GM18861 (cell line): ENCODE measurements around the gene SELENOM.
"Not testable (repeated sequence)": the region's sequence is repeated elsewhere in the genome, so short reads cannot be mapped to it uniquely, and the experiment has no call there.

Experiments
- ATAC-seq: cut with Tn5 transposase; IDR thresholded peaks from one replicate; pipeline ENCODE4 v1.9.1; 2021; ENCODE audit not compliant: unreplicated experiment

Gene SELENOM

DNA sequence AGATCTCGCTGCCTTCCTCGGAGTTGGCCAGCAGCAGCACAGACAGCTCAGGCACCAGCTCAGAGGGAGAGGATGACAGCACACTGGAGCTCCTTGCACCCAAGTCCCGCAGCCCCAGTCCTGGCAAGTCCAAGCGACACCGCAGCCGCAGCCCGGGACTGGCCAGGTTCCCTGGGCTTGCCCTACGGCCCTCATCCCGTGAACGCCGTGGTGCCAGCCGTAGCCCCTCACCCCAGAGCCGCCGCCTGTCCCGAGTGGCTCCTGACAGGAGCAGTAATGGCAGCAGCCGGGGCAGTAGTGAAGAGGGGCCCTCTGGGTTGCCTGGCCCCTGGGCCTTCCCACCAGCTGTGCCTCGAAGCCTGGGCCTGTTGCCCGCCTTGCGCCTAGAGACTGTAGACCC lies 26.5 kb upstream of the SELENOM start:
- no peak for ATAC-seq

DNA sequence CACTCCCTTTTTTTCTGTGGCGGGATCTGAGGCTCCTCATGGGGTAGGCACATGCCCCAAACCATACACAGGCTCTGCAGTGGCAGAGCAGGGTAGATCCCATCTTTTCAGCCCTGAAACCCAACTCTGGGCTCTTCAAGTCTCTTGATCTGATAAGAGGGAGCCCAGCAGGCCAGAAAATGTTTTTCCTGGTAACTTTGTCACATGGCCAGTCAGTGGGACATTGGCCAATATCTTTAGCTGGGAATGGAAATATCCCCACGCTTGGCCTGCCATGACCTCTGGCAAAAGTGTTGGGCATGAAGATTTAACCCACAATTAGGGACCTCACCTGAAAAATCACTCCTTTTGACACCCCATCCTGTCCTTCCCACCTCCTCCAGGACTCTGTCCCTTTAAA lies 23.5 kb upstream of the SELENOM start:
- ATAC-seq, result no peak

DNA sequence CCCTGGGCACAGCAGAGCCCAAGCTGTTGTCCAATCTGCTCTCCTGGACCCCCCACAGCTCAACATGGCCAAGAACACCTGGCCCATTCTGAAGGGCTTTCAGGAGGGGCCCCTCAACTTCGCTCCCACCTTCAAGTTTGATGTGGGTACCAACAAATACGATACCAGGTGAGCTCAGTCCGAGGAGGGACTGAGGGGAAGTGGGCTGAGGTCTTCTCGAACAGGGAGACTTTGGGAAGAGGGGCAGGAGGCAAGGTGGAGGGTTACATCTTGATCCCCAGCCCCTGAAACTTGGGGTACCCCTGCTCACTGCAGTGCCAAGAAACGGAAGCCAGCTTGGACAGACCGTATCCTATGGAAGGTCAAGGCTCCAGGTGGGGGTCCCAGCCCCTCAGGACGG lies 20.8 kb upstream of the SELENOM start:
- ATAC-seq, result no peak

DNA sequence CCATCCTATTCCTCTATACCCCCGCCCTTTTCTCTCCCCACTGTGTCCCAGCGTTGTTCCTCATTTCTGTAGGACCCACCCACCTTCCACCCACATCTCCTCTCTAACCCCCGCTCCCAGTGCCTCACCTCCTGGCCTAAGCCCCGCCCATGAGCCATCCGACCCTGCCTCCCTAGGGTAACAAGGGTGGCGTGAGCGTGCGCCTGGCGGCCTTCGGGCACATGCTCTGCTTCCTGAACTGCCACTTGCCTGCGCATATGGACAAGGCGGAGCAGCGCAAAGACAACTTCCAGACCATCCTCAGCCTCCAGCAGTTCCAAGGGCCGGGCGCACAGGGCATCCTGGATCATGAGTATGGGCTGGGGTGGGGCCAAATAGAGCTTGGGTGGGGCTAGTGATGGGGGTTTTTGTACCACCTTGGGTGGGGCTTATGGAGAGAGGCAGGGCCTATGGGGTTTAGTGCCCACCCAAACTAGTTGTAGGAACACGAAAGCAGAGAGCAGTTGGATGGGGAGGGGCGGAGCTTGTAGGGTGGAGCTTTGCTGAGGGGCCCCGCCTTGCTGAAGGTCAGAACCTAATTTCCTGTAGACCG lies 19.9 kb upstream of the SELENOM start:
- ATAC-seq, result no peak

DNA sequence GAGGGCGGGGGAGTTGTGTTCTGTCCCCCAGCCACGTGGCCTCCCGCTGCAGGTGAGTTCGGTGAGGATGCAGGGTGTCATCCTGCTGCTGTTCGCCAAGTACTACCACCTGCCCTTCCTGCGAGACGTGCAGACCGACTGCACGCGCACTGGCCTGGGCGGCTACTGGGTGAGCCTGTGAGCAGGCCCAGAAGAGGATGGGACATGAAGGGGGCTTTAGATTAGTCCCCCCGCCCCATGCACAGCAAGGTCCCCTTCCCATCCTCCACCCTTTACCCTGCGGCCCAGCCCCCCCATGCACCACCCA lies 19.5 kb upstream of the SELENOM start:
- no peak for ATAC-seq

DNA sequence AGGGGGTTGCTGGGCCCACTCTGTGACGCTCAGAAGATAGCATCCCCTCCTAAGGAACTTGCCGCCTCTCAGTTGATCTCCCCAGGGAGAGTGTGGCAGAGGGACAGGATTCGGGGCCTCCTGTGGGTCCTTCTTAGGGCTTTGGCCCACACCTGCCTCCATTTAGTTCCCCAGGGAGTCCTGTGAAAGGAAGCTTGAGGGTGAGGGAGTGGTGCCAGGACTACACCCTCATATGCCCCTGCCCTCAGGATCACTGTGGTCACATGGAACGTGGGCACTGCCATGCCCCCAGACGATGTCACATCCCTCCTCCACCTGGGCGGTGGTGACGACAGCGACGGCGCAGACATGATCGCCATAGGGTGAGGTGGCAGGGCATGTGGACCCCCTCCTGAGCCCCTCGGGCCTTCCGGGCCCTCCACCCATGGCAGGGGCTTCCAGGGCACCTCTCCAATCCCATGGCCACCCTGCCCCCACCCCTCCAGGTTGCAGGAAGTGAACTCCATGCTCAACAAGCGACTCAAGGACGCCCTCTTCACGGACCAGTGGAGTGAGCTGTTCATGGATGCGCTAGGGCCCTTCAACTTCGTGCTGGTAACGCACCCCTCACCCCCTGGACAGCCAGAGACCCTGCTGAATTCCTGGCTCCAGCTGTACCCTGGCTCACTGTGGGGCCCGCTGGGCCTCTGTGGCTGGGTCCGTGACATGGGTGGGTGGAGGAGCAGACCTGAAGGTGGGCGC lies 18.9 kb upstream of the SELENOM start:
- ATAC-seq, result no peak

DNA sequence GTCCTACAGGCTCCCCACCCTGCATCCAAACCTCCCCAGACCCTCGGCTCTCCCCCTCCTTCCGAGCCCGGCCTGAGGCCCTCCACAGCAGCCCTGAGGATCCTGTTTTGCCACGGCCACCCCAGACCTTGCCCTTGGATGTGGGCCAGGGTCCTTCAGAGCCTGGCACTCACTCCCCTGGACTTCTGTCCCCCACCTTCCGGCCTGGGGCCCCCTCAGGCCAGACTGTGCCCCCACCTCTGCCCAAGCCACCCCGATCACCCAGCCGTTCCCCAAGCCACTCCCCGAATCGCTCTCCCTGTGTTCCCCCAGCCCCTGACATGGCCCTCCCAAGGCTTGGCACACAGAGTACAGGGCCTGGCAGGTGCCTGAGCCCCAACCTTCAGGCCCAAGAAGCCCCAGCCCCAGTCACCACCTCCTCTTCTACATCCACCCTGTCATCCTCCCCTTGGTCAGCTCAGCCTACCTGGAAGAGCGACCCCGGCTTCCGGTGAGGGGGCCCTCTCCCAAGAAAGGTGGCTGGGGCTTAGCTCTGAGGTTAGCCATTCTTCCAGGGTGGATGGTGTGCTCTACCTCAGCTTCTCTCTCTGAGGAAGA lies 18.3 kb upstream of the SELENOM start:
- ATAC-seq, result no peak

DNA sequence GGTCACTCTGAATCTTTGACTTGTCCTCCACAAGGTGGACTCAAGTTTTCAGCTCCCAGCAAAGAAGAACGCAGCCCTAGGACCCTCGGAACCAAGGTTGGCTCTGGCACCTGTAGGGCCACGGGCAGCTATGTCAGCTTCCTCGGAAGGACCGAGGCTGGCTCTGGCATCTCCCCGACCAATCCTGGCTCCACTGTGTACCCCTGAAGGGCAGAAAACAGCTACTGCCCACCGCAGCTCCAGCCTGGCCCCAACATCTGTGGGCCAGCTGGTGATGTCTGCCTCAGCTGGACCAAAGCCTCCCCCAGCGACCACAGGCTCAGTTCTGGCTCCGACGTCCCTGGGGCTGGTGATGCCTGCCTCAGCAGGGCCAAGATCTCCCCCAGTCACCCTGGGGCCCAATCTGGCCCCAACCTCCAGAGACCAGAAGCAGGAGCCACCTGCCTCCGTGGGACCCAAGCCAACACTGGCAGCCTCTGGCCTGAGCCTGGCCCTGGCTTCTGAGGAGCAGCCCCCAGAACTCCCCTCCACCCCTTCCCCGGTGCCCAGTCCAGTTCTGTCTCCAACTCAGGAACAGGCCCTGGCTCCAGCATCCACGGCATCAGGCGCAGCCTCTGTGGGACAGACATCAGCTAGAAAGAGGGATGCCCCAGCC lies 17.6 kb upstream of the SELENOM start:
- ATAC-seq, result no peak

DNA sequence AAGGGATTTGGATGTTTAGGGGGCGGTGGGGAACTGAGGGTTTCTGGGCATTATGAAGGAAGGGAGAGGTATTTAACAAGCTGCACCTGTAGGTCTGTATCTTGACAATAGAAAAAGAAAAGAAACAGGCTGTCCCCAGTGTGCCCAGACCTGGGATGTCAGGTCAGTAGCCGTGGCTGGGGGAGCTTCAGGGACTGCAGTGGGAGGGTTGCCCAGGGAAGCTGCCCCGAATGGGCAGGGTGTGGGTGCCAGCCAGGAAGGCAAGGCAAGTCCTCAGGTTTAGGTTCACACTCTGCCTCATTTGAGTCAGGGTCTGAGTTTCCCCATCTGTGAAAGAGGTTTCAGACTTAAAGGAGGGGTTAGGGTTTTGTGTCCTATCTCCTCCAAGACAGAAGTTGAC lies 16.9 kb upstream of the SELENOM start:
- ATAC-seq, result no peak

DNA sequence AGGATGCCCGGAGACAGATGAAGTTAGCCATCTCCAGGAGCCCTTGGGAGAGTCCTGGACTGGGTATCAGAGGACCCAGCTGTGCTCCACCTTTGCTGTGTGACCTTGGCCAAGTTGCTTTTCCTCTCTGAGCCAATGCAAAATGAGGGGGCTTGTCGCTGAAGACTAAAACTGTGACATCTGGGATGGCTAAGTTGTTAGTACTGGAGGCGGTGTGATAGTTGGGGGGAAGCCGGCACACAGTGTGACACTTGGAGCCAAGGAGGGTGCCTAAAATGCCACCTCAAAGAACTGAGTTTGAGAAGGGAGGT lies 15.9 kb upstream of the SELENOM start:
- no peak for ATAC-seq

DNA sequence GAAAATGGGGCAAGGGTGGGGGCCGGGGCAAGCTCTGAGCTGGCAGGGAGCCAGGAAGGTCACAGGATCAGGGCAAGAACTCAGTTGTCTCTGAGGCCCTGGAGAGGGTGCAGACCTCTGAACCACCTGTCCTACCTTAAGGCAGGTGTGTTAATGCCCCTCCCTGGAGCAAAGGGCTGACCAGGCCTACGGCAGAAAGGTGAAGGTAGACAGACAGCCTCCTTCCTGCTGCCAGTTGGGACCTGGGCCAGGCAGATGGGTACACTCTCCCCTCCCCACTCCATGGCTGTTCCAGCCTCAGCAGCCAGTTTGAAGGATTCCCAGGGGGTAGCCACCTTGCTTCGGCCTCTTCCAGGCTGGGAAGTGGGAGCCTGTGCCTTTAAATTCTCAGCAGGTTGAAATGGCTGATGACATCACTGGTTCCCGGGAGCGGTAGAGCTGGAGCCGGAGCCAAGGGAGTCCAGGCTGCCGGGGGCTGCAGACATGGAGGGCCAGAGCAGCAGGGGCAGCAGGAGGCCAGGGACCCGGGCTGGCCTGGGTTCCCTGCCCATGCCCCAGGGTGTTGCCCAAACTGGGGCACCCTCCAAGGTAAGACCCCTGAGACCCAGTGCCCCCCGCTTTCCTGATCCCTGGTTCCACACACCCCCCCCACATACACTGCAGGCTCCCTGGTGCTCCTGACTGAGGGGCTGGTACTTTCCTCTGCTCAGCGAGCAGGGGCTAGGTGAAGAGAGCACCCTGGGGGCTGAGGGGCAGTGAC lies 15.3 kb upstream of the SELENOM start, which contains the start of gene INPP5J:
Gene INPP5J (plus strand): TSS at position 435 of the 760 bp plus-strand sequence. CDS start 49 bp downstream, at position 484.
- no peak for ATAC-seq

DNA sequence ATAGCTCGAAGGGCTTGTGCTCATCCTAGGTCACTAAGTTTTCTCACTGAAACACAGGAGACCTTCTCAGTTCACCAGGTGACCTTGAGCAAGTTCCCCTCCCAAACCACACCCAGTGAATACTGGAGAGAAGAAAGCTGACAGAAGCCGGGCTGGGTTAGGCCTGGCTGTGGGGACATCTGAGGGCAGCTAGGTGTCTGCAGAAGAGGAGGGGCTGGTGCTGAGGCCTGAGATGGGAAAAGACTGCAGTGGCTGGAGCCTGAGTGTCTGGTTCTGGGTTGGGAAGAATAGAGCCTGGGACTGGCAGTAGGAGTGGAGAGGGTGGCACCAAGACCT lies 14.8 kb upstream of the SELENOM start:
- ATAC-seq, result no peak

DNA sequence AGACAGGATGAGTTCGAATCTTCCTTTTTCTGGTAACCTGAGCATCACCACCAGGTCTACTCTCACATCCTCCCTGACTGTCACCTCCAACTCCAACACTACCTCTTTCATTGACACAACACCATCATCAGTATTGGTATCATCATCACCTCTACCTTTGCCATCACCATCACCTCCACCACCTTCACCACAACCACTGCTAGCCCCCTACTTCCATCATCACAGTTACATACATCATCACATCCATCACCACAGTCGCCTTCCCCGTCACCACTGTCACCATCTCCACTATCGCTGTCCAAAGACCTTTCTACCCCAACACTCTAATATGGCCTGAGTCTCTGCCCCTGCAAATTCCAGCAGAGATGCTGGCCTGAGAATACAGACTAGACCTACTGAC lies 14.0 kb upstream of the SELENOM start:
- ATAC-seq, result no peak

DNA sequence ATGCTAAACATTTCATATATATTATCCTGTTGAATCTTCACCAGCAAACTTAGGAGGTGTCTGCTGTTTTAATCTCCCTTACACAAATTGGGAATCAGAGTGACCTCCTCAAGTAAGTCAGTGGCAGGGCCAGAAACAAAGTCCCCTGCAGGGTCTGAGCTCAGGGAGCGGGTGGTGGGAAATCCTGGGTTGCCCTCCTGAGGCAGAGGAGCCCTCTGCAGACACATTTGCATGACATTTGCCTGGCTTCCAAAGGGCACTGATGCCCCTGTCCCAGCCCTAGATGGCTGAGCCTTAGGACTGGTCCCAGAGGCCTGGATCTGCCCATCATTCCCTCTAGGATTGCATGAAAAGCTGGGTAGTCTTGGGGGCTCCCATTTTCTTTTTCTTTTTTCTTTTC lies 13.3 kb upstream of the SELENOM start:
- ATAC-seq, result no peak

DNA sequence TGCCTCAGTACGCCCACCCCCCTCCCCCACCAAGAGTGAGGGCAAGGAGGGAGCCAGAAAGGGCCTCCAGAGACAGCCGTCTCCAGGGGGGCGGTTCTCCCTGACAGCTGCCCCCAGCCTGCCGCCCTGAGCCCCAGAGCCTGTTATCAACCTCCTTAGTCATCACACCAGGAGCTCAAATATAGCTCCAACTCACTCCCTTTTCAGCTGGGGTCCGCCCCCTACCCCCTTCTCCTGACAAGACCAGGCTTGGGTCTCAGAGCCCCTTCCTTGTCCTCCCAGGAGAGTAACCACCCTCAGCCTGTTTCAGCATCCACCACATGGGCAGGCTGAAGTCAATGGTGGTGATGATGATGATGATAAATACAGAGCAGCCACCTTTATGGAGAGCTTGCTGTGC lies 12.9 kb upstream of the SELENOM start:
- ATAC-seq, result no peak

DNA sequence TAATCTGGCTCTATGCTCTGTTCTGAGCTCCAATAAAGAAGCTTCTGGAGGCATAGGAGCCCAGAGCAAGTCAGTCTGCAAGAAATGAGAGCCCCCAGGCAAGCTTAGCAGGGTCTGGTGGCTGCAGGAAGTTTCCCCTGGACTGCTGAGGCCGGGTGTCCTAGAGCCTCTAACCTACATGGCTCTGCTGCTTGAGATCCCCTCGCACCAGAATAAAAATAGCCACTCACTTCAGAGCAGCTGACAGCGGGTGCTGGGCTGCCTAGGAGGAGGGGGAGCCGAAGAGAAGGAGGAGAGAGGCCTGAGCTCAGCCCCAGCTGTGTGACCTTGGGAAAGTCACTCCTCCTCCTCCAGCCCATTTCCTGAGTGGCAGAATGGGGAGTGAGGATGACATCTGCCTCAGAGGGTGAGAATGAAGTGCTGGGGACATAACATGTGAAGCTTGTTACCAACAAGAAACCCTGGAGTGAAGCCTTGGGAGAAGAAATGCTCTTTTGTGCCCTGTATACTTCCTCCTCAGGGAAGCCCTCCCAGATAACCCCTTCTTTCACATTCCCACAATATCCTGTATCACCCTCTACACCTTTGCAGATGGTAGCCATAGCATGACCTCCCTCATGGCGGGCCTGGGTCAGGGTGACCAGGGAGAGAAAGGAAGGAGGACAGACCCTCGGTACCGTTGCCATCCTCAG lies 11.8 kb upstream of the SELENOM start:
- ATAC-seq, result no peak

DNA sequence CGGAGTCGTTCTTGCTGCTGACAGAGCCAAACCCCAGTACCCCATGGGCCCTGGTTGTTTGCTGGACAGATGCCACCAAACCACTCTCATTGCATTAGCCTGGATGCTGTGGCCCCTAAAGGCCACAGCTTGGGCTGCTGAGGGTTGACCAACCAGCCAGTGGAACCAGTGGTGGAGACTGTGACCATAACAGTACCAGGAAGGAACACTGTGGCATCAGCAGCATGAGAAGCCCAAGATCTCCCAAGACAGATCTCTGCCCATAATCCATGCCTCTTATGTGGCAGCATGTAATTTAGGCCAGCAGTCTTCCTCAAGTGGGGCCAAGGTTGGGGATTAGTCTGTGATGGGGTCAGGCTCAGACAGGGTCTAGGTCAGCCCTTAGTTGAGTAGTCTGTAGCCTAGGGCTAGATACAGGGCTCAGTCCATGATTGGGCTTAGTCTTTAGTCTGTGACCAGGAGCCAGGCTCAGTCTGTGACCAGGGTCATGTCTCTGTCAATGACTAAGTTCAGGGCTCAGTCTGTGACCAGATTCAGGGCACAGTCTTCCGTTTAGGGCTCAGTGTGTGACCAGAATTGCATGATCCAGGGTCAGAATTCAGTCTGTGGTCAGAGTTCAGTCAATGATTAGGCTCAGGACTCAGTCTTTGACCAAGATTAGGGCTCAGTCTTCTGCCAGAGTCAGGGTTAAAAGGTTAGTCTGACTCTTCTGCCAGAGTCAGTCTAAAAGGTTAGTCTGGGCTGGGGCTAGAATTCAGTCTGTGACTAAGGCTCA lies 10.9 kb upstream of the SELENOM start:
- ATAC-seq, result no peak

DNA sequence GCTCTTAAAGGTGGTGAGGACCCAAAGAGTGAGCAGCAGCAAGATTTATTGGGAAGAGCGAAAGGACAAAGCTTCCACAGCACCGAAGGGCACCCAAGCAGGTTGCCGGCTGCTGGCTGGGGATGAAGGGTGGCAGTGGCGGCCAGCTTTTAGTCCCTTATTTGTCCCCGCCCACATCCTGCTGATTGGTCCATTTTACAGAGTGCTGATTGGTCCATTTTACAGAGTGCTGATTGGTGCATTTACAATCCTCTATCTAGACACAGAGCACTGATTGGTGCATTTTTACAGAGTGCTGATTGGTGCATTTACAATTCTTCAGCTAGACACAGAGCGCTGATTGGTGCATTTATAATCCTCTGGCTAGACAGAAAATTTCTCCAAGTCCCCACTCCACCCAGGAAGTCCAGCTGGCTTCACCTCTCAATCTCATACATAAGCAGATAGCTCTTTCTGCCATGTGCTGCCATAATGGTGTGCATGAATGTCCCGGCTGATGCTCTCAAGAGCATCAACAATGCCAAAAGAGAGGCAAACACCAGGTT lies 5.3 kb upstream of the SELENOM start:
- not testable (repeated sequence) for ATAC-seq

DNA sequence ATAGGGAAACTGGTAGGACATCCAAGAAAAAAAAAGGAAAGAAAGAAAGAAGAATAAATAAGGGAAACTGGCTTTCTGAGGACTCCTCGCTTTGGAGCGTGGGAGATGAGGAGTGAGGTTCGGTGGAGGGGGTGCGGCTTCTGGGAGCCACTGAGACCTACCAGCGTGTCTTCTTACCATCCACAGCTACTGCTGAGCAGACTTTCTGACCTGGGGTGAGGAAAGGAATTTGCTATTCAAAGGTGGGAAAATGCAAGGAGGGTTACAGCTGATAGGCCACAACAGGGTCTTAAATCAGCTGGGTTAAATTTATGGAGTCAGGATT lies 488 bp upstream of the SELENOM start:
- ATAC-seq, result no peak

DNA sequence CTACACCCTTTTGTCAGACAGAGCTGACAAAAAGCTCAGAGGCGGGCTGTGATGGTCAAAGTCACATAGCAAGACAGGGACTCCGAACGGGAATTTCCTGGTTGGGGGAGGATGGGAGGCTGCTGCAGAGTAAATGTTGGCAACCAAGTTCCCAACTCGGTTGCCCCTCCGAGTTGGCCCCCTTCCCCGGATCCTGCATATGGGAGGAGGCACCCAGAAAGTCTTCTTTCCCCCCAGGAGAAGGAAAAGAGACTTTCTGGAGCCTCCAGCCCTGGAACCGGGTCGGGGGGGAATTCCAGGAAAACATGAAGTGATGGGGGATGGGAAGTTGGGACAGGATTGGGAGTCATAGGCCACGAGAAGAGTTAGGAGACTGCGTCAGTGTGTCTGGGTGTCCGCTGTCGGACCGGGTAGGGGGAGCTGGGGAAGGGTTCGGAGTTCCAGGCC lies 614 bp downstream of the SELENOM start:
- ATAC-seq, result no peak
